ENCODE data around the gene AFF3. TPM values are rescaled to one million over a fixed set of nuclear protein-coding genes. Genes with fewer than 3 reads are reported as not detected.

The AFF3 gene
- total and polyA plus RNA-seq, 2 of the 8 experiments (the other 6 are each of a cell fraction or from before 2014, with no cell fraction given), result 0.27 to 3.0 TPM

- Histone ChIP-seq H3K27me3 (replicated peaks in 1 of 4; ENCODE audit: control insufficient read depth in 3 of 4, extremely low read depth in 1 of 4, insufficient read depth in 3 of 4, low read length in 3 of 4) (no peaks in the 10 kb centered on the region), H3K56ac (replicated peaks; ENCODE audit: insufficient read length, low read depth, low read length) (no peak overlapping the region), H2BK15ac (ENCODE audit: low read length) (no peak overlapping the region), H2BK5ac (ENCODE audit: low read depth, low read length) (no peak overlapping the region), H3K9me3 (ENCODE audit: insufficient read depth in 2 of 2, low read depth in 1 of 2, low read length in 1 of 2) (no peaks in the 10 kb centered on the region), H4K91ac (replicated peaks; ENCODE audit: insufficient read length, low read length) (no peak overlapping the region), H3K4me2 (ENCODE audit: insufficient read depth in 1 of 2, low read depth in 2 of 2, low read length in 2 of 2) (no peak overlapping the region), H2BK20ac (ENCODE audit: low read length) (no peak overlapping the region), H2BK12ac (ENCODE audit: low read depth, low read length) (no peak overlapping the region), H3K23ac (ENCODE audit: insufficient read length) (no peak overlapping the region), H3K79me2 (ENCODE audit: control insufficient read depth in 1 of 2, insufficient read depth in 2 of 2, low read length in 2 of 2) (no peaks in the 10 kb centered on the region), H4K5ac (ENCODE audit: insufficient read length, low read depth, low read length) (no peak overlapping the region), H3K14ac (ENCODE audit: insufficient read length) (no peak overlapping the region), H3K4ac (replicated peaks; ENCODE audit: insufficient read length, low read depth, low read length) (no peak overlapping the region), H2BK120ac (replicated peaks; ENCODE audit: low read depth, low read length) (no peak overlapping the region), H3K4me1 (replicated peaks in 1 of 4; ENCODE audit: control insufficient read depth in 3 of 4, insufficient read depth in 4 of 4, low read length in 3 of 4) (no peaks in the 10 kb centered on the region; a peak in 1 of 7 replicates), H3K36me3 (ENCODE audit: control insufficient read depth in 2 of 4, insufficient read depth in 4 of 4, low read length in 3 of 4) (no peaks in the 10 kb centered on the region), H4K20me1 (replicated peaks in 1 of 2; ENCODE audit: control insufficient read depth in 1 of 2, insufficient read depth in 2 of 2, low read length in 2 of 2) (no peaks in the 10 kb centered on the region), H3K4me3 (ENCODE audit: extremely low read depth in 1 of 4, insufficient read depth in 2 of 4, low read depth in 3 of 4, low read length in 4 of 4) (no peak overlapping the region), H4K8ac (ENCODE audit: extremely low read depth, insufficient read depth, low read length) (no peak overlapping the region), H3K23me2 (ENCODE audit: low read depth, low read length) (no peaks in the 10 kb centered on the region; the same call in 1 of the 2 replicates), H2AK5ac (ENCODE audit: low read depth, low read length) (no peak overlapping the region), H3K79me1 (ENCODE audit: low read depth, low read length) (no peaks in the 10 kb centered on the region), H2AFZ (ENCODE audit: low read length) (no peak overlapping the region), H3K27ac (ENCODE audit: low read depth, low read length) (no peak overlapping the region), H3K18ac (ENCODE audit: extremely low read depth, low read length) (no peak overlapping the region), H3K9ac (replicated peaks in 1 of 4; ENCODE audit: extremely low read depth in 1 of 4, low read depth in 3 of 4, low read length in 3 of 4) (no peak overlapping the region)
- no peak for FAIRE-seq
- CTCF ChIA-PET (ENCODE audit: partially characterized antibody), result interaction anchor here (1.5 to 2.2 kb wide), 4 partner anchors 11 to 441 kb away, joined by 3 to 9 read pairs (median 6); no protein-coding TSS in a partner anchor
- 83% methylated on average over 4 of the region's 4 CpGs; no CpG with 5 or more reads in 1 of the 2 experiments for WGBS, 2 experiments (ENCODE audit: extremely low coverage in 1 of 2, insufficient coverage in 1 of 2, insufficient read length in 1 of 2, insufficient replicate concordance in 2 of 2, low coverage in 1 of 2, low lambda C conversion rate in 2 of 2, missing lambda C conversion rate in 1 of 2)
- DNase-seq (ENCODE audit: low read depth in 1 of 2, low spot score in 2 of 2), result no peak
- POLR2A ChIA-PET (ENCODE audit: partially characterized antibody), result no interaction called here
- TF ChIP-seq CEBPB (IDR thresholded peaks at IDR 0.05; ENCODE audit: low read depth, low read length) (no peak), RBBP5 (IDR thresholded peaks at IDR 0.05; ENCODE audit: borderline replicate concordance, low read depth, low read length) (no peak), MAX (IDR thresholded peaks at IDR 0.05) (no peak), TAF1 (IDR thresholded peaks at IDR 0.05; ENCODE audit: low read depth, low read length) (no peak), SAP30 (IDR thresholded peaks at IDR 0.05; ENCODE audit: insufficient read depth, insufficient replicate concordance, low read length) (no peak), BCL11A (IDR thresholded peaks at IDR 0.05; ENCODE audit: low read depth in 2 of 2, low read length in 2 of 2) (no peak), CHD1 (IDR thresholded peaks at IDR 0.05; ENCODE audit: low read depth, low read length) (no peak), CBX8 (IDR thresholded peaks at IDR 0.05; ENCODE audit: borderline replicate concordance, low read depth, low read length) (no peak), PHF8 (conservative IDR thresholded peaks at IDR 0.05; ENCODE audit: low read depth, low read length) (no peak)
- TF ChIP-seq, protein P1, sequence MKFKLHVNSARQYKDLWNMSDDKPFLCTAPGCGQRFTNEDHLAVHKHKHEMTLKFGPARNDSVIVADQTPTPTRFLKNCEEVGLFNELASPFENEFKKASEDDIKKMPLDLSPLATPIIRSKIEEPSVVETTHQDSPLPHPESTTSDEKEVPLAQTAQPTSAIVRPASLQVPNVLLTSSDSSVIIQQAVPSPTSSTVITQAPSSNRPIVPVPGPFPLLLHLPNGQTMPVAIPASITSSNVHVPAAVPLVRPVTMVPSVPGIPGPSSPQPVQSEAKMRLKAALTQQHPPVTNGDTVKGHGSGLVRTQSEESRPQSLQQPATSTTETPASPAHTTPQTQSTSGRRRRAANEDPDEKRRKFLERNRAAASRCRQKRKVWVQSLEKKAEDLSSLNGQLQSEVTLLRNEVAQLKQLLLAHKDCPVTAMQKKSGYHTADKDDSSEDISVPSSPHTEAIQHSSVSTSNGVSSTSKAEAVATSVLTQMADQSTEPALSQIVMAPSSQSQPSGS (IDR thresholded peaks at IDR 0.05; ENCODE audit: low read length), result no peak
Observed at GRCh38 chr2:99808361-99809200, 333.8 kb downstream of the AFF3 start.
